GM18499 (cell line): Measurements from ENCODE around the gene C6.

Experiments
- ATAC-seq: cut with Tn5 transposase; IDR thresholded peaks from one replicate; pipeline ENCODE4 v1.9.1; 2021; ENCODE audit warnings: moderate number of reproducible peaks; ENCODE audit not compliant: insufficient read depth, unreplicated experiment

The C6 gene

DNA sequence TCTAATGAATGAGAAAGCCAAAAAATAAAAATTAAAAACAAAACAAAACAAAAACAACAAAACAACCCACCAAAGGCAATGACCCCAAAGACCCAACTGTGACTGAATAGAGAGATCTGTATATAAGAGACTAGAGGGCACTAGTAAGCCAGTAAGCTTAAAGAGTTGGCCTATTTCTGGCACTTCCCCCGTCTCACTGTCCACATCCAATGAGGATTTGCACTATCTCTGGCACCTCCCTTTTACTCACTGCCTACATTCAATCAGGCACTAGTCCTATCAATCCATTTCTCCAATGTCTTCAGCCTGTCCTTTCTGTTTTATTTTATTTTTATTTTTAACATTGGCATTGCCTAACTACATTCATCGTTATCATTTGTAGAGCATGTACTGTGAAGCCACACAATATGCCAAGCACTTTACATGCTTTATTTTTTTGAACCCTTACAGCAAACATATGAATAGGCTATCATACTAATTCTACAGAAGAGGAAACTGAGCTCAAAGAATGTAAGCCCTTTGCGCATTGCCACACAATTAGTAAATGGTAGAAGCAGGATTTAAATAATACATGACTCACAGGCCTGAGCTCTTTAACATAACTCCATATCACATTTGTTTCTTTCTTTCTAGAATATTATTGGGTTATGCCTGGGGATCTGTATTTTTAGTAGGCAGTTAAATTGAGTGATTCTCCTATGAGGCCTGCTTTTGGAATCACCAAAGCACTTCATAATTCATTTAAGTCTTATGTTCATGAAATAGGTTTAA lies 70.0 kb downstream of the C6 start:
- no peak for ATAC-seq

DNA sequence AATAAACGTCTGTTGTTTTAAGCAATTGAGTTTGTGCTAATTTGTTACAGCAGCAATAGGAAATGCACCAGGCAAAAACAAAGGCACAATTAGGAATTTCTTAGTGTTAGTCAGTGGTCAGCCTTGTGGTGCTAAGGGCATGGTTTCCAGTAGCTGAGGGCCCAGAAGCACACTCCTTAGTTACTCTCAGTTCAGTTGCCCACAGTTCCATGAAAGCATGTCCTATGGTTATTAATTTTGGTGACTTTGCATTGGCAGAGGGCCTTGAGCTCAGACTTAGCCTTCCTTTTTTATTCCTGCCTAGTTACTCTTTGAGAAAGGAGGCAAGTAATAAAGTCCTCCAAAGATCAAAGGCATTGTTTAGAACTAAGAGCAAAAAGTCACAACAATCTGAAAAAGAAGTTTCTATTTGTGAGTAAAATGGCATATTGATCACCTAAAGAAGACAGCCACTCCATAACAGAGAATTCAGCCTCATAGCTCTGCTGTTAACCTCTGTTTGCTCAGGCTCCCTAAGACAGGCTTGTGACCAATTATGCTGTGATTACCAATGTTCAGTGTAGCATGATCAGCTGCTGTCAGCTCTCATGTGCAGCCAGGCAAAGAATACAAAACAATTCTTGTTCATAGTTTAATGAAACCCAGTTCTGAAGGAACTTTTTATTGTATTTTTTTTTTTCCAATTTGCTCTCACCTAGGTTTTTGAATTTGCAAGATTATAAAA lies 85.2 kb downstream of the C6 start:
- no peak for ATAC-seq

DNA sequence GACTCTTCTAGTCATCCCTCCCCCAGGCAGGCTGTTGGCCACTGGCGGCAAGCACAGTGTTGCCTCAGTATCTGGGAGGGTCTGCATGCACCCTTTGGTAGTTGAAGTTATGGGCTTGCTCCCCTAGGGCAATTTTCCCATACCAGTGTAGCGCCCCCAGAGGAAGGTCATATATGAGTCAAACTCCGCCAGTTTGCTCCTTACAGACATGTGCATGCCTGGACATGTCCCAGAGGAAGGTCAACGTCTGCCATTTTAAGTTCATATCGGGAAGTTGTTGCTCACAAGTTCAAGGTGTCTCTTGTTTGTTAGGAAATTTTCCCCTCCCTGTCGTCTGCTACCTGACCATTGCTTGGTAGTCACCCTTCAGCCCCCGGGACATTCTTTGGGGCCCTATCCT lies 90.9 kb downstream of the C6 start:
- no peak for ATAC-seq

DNA sequence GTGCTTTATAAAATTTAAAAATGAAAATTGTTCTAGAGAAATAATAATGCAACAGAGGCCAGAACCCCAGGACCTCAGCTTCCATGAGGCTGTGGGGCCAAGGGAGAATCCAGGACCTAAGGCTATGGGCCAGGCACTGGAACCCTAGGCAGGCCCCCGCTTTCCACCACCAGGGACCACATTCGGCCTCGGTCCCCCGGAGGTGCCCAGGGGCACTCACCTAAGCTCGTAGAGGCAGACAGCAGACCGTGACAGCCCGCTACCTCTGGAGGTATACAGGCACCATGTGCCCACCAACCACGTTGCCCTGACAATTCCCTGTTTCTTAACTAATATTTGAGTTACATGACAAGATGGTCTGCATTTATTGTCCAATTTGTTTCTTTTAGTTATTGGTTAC lies 92.7 kb downstream of the C6 start:
- no peak for ATAC-seq

DNA sequence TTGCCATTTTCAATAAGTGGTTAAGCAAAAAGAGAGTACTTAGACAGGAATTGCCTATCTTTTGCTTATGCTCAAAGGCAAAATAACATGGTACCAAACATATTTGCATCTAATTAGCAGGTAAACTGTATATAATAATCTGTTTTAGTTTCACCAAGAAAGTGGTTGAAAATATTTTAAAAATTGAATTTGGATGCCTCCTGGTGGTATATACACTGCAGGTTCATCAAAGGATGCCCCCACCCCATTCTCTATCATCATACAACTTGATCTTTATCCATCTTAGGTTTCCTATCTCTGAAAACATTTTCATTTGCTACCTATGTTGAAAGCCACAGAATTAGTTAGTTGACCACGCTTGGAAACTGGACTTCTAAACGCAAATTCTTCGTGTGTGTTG lies 95.2 kb downstream of the C6 start:
- no peak for ATAC-seq

DNA sequence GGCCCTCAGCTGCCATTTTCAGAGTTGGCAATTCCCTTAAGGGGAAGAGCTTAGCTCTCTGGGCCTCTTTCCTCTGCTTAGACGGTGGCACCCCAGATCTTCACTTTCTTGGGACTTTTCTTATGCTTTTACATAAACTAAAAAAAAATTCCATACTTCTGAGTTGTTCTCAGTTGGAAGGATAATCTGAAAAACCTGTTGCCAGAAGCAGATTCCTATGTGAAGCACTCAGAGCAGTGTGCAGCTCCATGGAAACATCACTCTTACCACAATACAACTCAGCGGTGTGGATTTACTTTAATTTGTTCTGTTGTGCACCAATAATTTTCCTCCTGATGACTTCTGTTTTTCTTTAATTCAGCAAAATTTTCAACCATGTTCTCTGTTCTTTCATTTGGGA lies 98.1 kb downstream of the C6 start:
- ATAC-seq, result no peak

DNA sequence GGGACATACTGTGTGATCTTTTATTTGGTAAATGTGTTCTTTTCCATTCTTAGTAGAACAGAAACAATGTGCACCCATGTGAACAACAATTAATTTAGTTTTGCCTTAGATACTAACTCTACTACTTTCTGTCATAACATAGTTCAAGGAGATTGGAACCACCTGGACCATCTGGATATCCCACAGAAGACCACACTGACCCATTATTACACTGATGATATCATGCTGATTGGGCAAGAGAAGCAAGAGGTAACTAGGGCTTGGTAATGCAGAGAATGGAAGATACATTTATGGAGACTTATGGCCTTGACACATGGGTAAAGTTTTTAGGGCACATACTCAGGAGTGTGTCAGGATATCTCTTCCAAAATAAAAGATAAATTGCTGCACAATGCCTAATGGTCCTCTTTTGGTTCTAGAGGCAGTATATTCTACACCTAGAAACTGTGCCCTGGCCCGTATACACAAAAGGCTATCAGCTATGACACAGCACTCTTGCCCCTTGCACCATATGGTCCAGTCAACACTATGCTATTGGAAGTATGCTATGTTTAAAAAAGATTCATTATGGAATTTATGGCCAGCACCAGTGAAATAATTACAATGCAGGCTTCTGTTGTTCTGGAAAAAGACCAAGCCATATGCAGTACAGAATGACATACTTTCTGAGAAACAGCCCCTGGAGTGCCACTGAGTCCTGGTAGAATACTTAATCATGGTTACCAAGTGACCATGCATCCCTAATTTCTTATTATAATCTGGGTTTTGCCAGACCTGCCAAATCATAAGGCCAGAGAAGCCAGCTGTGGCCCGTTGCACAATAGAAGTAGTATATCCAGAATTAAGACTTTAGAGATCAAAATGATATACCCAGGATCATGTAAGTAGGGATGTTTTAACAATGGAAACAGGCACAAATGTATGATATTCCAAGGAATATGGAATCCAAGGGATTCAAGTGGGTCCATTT lies 100.6 kb downstream of the C6 start:
- no peak for ATAC-seq

DNA sequence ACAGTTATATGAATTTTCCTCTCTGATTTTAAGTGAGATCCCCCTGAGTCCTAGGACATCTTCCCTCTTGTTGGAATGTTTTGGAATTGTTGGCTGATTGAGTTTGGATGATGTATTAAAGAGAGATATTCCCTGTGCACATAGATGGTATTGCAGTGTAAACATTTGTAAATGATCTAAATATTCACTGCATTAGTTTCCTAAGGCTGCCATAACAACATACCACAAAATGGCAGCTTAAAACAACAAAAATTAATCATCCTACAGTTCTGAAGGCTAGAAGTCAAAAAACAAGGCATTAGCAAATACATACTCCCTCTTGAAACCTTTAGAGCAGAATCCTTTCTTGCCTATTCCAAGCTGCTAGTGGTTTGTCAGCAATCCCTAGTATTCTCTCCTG lies 104.1 kb downstream of the C6 start:
- ATAC-seq, result no peak

DNA sequence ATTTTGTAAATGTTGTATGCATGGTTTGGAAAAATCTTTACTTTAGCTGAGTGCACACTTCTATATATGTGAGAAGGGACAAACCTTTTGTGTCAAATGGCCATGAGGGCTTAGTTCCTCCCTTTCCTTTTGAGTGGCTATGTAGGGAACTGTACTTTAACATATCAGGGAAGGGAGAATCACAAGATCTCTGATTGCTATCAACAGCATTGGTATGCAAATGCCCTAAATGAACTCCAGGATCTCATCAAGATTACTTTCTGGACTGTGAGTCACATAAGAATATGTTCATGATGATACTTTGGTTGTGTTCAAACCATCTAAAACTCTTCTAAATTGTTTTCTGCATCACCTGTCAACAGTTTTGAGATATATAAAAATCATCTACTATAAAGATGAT lies 111.0 kb downstream of the C6 start:
- ATAC-seq, result no peak

DNA sequence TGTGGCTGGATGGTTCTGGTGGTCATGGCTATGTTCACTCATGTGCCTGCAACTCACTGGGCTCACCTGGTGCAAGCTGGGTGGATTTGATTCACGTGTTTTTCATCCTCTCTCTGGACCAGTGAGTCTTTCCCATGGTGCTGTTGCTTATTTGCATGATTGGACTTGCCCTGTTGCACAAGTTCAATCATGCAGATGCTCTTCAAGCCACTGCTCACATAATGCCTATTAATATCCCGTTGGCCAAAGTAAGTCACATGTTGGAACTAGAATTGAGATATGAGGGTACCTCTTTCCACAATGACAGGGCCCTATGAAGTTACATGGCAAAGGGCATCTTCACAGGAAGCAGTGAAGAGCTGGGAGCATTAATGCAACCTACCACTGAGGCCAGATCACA lies 115.7 kb downstream of the C6 start:
- no peak for ATAC-seq

DNA sequence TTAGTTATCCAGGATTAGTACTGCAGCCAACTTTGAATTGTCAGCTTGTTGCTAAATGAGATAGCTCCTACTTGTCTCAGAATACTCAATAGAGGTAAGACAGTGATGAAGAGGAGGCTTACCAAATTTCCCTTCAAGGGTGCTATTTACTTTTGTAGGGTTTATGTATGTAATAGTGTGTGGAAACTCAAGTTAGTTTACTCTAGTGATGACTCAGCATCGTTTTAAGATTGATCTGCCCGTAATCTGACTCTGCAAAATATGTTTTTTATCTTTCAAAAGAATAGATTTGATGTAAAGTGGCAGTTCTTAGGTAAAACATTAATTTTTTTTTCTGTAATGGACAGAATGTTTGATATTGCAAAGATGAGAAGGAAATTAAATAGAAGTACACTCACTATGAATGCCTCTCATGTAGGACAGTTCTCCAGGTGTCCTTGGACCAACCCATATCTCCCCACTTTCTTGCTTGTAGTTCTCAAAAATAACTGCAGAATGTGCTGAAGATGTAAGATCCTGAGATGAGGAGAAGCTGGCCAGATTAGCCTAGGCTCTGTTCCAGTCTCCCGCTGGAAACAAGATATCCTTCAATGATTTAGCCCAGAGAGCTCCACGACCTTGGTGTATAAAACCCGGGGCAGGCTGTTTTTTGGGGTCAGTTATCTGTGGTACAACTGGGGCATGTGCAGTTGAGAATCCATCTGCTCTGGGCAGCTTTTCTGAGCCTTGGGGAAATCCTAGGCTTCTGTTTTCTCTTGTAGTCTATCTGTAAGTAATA lies 117.8 kb downstream of the C6 start:
- ATAC-seq, result no peak

DNA sequence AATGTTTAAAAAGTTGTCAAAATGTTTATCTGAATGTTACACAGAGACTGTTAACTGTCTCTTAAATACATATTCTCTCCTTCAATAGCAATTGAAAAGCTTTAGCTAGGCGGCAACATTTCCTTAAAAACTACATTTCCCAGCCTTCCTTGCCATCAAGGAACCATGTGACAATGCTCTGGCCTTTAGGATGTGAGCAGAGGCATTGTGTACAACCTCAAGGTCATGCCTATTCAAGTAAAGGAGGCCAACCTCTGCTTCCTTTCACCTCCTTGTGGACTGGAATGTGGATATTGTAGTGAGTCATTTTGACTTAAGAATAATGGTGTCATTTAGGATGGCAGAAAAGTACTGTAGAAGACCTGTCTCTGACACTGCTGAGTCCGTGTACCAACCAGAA lies 118.5 kb downstream of the C6 start:
- ATAC-seq, result no peak

DNA sequence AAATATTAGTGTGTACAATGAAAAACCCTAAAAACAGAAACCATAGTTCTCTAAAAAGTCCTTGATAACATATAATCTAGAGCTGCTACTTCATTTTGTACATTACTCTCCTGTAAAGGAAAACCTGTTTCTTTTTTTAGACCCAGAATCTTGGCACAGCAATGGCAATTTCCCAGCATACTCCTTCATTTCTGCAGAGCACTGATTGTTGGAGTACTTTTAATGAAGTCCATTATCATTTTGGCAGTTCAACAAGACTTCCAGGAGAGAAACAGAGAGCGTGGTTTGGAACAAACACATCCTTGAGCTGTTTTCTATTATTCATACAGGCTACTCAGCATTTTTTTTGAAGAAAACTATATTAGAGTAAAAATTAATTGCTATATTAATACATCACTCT lies 119.5 kb downstream of the C6 start:
- no peak for ATAC-seq
